Lower lobe of right lung (tissue), 2 donors: ENCODE results near the gene WDR82. TPM values are rescaled to one million over a fixed set of nuclear protein-coding genes. Genes with fewer than 3 reads are reported as not detected.

Experiments
- ATAC-seq, 2 donors: fragments of 200-7000 bp; cut with Tn5 transposase; one replicate each; pipeline ENCODE4 v1.9.1; 2020 to 2022; ENCODE audit warnings: mild to moderate bottlenecking in 2 of 2, moderate library complexity in 2 of 2
- DNase-seq: peaks from one replicate; pipeline ENCODE4 v3.0.0-alpha.2; 2020
- H3K27ac ChIP-seq: fragments of 200-600 bp; one replicate; pipeline ENCODE4 v1.8.0; 2022
- H3K27me3 ChIP-seq: fragments of 200-600 bp; one replicate; pipeline ENCODE4 v1.8.0; 2022; ENCODE audit warnings: low read depth
- H3K36me3 ChIP-seq: fragments of 200-600 bp; one replicate; pipeline ENCODE4 v1.8.0; 2022; ENCODE audit warnings: mild to moderate bottlenecking
- H3K4me1 ChIP-seq: fragments of 200-600 bp; one replicate; pipeline ENCODE4 v1.8.0; 2022
- H3K4me3 ChIP-seq: fragments of 200-600 bp; one replicate; pipeline ENCODE4 v1.8.0; 2022; ENCODE audit warnings: mild to moderate bottlenecking
- H3K9me3 ChIP-seq: fragments of 200-600 bp; one replicate; pipeline ENCODE4 v1.8.0; 2022
- CTCF ChIP-seq: fragments of 200-600 bp; IDR thresholded peaks from one replicate; pipeline ENCODE4 v1.8.0; 2022; ENCODE audit warnings: antibody characterized with exemption, mild to moderate bottlenecking
- intact Hi-C: fragments of 100-400 bp; cut with DNase I; formaldehyde crosslinking; loops from one replicate; pipeline ENCODE4 v1.11.0; 2022
- total RNA-seq: library from RNA; stranded (reverse); fragmentation: NEBNext Ultra II Directional; extraction: Animal tissue kit (Norgen Biotek cat#: 25700); gene quantifications from one replicate; pipeline ENCODE4 v1.2.1, GENCODE V29; 2021
- donor health status: DM: no; HTN: yes; CAD: no; lungs with severe emphysema.

The WDR82 gene
- total RNA-seq, 1 donor from 2014 or later: 60.2 TPM

GRCh38 chr3:52248165-52248541 is 30.3 kb downstream of the WDR82 start:
- H3K4me3 ChIP-seq: no peak overlapping the region
- no peak overlapping the region for H3K27ac ChIP-seq
- no peaks in the 10 kb centered on the region for H3K9me3 ChIP-seq
- DNase-seq (no peak), ATAC-seq (no peak)
- H3K36me3 ChIP-seq: peaks cover 46% of the 10 kb centered on the region
- H3K4me1 ChIP-seq: peaks cover 46% of the 10 kb centered on the region
- no peaks in the 10 kb centered on the region for H3K27me3 ChIP-seq
- intact Hi-C loops: no loop called here
- no peak for TF ChIP-seq CTCF

- ATAC-seq (no peak), DNase-seq (no peak)
- Histone ChIP-seq H3K4me1 (peaks cover 41% of the 10 kb centered on the region), H3K9me3 (no peaks in the 10 kb centered on the region), H3K27me3 (no peaks in the 10 kb centered on the region), H3K27ac (peak overlapping the region; percentile 92), H3K36me3 (peaks cover 44% of the 10 kb centered on the region), H3K4me3 (peak overlapping the region; percentile 71)
- intact Hi-C loops: no loop called here
- no peak for TF ChIP-seq CTCF
Observed at GRCh38 chr3:52247409-52248164, 30.9 kb downstream of the WDR82 start.

GRCh38 chr3:52246728-52247408 is 31.6 kb downstream of the WDR82 start:
- H3K9me3 ChIP-seq: no peaks in the 10 kb centered on the region
- ATAC-seq (peak; percentile 28 to 31), DNase-seq (peak; percentile 67)
- peaks cover 40% of the 10 kb centered on the region for H3K4me1 ChIP-seq
- peak overlapping the region; percentile 92 for H3K27ac ChIP-seq
- intact Hi-C loops: no loop called here
- H3K4me3 ChIP-seq: peak overlapping the region; percentile 71
- H3K27me3 ChIP-seq: no peaks in the 10 kb centered on the region
- no peak for TF ChIP-seq CTCF
- peaks cover 40% of the 10 kb centered on the region for H3K36me3 ChIP-seq

GRCh38 chr3:52246264-52246620 is 32.2 kb downstream of the WDR82 start:
- Histone ChIP-seq H3K9me3 (no peaks in the 10 kb centered on the region), H3K4me3 (peak overlapping the region; percentile 71), H3K36me3 (peaks cover 34% of the 10 kb centered on the region), H3K27ac (peak overlapping the region; percentile 92), H3K4me1 (peaks cover 41% of the 10 kb centered on the region), H3K27me3 (no peaks in the 10 kb centered on the region)
- TF ChIP-seq CTCF: no peak
- ATAC-seq (peak; percentile 3 to 18), DNase-seq (no peak)
- intact Hi-C loops: no loop called here

- no peaks in the 10 kb centered on the region for H3K9me3 ChIP-seq
- peak within 1 kb of the TSS; percentile 71 for H3K4me3 ChIP-seq
- intact Hi-C loops: no loop called here
- H3K27me3 ChIP-seq: no peaks in the 10 kb centered on the region
- ATAC-seq (peak; percentile 63 to 71), DNase-seq (peak; percentile 73)
- TF ChIP-seq CTCF: no peak
- peaks cover 28% of the 10 kb centered on the region for H3K36me3 ChIP-seq
- peaks cover 48% of the 10 kb centered on the region for H3K4me1 ChIP-seq
- peak within 1 kb of the TSS; percentile 92 for H3K27ac ChIP-seq
Observed at GRCh38 chr3:52245322-52246263, 32.9 kb downstream of the WDR82 start, which contains the start of gene PPM1M. Gene PPM1M (plus strand): TSS chr3:52245759. CDS start chr3:52245825, 66 bp downstream.
